Thyroid gland (tissue), 4 donors: Measurements from ENCODE around the gene TRIM67.

Experiments
- POLR2A ChIP-seq, 2 donors: fragments of 450-650 bp; IDR thresholded peaks; one replicate each; pipeline ENCODE4 v1.6.1; 2017; ENCODE audit warnings: antibody characterized with exemption in 2 of 2, mild to moderate bottlenecking in 2 of 2, moderate library complexity in 1 of 2
- TF ChIP-seq, protein P1 (sequence below), 6 experiments: fragments of 200-600 bp in 3 of 6; fragments of 450-650 bp in 3 of 6; sonication (generic) in 3 of 6; IDR thresholded peaks; one replicate each; pipeline ENCODE4 v1.5.1; 2016 to 2019; ENCODE audit warnings: antibody characterized with exemption in 6 of 6, mild to moderate bottlenecking in 2 of 6, inconsistent platforms in 1 of 6, moderate library complexity in 1 of 6

DNA sequence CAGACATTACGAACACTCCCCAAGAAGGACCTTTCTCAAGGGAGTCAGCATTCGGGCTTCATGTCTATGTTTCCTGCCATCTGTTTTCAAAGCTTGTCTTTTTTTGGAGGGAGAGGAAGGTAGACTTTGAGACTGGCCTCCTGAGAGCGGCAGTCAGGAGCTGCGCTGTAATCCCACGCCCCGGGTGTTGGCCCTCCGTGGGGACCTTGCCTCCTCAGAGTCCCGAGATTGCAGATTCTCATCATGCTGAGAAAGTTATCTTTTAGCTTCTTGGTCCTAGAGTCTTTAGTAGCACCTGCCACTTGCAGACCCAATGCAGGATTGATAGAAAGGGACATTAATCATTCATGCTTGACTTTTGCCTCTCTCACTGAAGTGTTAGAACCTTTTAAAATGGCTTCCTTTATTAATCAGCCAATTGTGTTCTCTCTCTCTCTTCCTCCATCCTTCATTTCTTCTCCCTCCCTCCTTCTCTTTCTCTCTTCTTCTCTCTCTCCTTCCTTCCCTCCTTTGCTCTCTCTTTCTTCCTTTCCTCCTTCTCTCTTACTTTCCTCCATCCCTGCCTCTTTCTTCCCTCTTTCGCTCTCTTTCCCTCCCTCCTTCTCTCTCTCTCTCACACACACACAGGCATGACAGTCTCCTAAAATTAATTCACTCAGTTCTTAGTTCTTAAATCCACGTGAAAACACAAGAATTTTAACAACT, 54.0 kb downstream of the TRIM67 start:
- TF ChIP-seq, protein P1, sequence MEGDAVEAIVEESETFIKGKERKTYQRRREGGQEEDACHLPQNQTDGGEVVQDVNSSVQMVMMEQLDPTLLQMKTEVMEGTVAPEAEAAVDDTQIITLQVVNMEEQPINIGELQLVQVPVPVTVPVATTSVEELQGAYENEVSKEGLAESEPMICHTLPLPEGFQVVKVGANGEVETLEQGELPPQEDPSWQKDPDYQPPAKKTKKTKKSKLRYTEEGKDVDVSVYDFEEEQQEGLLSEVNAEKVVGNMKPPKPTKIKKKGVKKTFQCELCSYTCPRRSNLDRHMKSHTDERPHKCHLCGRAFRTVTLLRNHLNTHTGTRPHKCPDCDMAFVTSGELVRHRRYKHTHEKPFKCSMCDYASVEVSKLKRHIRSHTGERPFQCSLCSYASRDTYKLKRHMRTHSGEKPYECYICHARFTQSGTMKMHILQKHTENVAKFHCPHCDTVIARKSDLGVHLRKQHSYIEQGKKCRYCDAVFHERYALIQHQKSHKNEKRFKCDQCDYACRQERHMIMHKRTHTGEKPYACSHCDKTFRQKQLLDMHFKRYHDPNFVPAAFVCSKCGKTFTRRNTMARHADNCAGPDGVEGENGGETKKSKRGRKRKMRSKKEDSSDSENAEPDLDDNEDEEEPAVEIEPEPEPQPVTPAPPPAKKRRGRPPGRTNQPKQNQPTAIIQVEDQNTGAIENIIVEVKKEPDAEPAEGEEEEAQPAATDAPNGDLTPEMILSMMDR (IDR thresholded peaks at IDR 0.05), result no peak
- no peak for TF ChIP-seq POLR2A (IDR thresholded peaks at IDR 0.05)
